Endothelial cell of umbilical vein (primary cell): ENCODE results near the gene CYP27C1. TPM values are rescaled to one million over a fixed set of nuclear protein-coding genes. Genes with fewer than 3 reads are reported as not detected.

Source experiments
- BruUV-seq: library from RNA; stranded (reverse); fragments of 400-500 nt; replicated peaks from 2 replicates; lab custom pipeline; 2021; lab: Mats Ljungman, UMichigan
- CTCF ChIA-PET: fragments of 300-600, 350-600 bp; sonication (Branson Sonifier 250); formaldehyde crosslinking; loops from one replicate; lab custom pipeline; 2021; ENCODE audit warnings: antibody characterized with exemption, inconsistent platforms; lab: Charles Lee
- POLR2A ChIA-PET: fragments of 300-600, 350-600 bp; sonication (Branson Sonifier 250); formaldehyde crosslinking; loops from one replicate; lab custom pipeline; 2021; ENCODE audit warnings: antibody characterized with exemption, inconsistent platforms; lab: Charles Lee
- DNase-seq: peaks from one replicate; pipeline ENCODE4 v3.0.0-alpha.2; 2011; ENCODE audit warnings: low read depth, low spot score
- FAIRE-seq: peaks from 2 replicates; lab custom pipeline; 2011; peaks lifted over from hg19 to GRCh38; lab: Jason Lieb, UNC
- H2AFZ ChIP-seq: 2 replicates; pipeline ENCODE4 v1.6.0; 2012; ENCODE audit warnings: low read depth, low read length, control low read depth, inconsistent platforms
- H3K27ac ChIP-seq: 2 replicates; pipeline ENCODE4 v1.5.1; 2011; ENCODE audit warnings: low read depth, mild to moderate bottlenecking, control low read depth, low read length, moderate library complexity; ENCODE audit not compliant: insufficient read depth
- H3K27me3 ChIP-seq, 2 experiments: 2 replicates each; pipeline versions ENCODE4 v1.6.0 to v1.6.1; 2011; ENCODE audit warnings: low read length in 2 of 2, mixed read lengths in 1 of 2; ENCODE audit not compliant: control insufficient read depth in 2 of 2, insufficient read depth in 2 of 2
- H3K36me3 ChIP-seq, 2 experiments: 2 replicates in 1 of 2; 3 replicates in 1 of 2; pipeline ENCODE4 v1.5.1; 2011; ENCODE audit warnings: low read length in 2 of 2, mild to moderate bottlenecking in 1 of 2, moderate library complexity in 1 of 2; ENCODE audit not compliant: control insufficient read depth in 2 of 2, insufficient read depth in 2 of 2; ENCODE audit errors: extremely low read depth in 1 of 2
- H3K4me1 ChIP-seq: 3 replicates; pipeline ENCODE4 v1.5.1; 2011; ENCODE audit warnings: mild to moderate bottlenecking, low read length; ENCODE audit not compliant: control insufficient read depth, insufficient read depth; ENCODE audit errors: extremely low read depth
- H3K4me2 ChIP-seq: 2 replicates; pipeline ENCODE4 v1.6.1; 2011; ENCODE audit warnings: low read length, control low read depth, mixed read lengths; ENCODE audit not compliant: insufficient read depth
- H3K4me3 ChIP-seq, 3 experiments: fragments of 200-600 bp in 1 of 3; sonication (generic), shearing (Covaris generic) in 1 of 3; replicated peaks in 1 of 3; 2 replicates each; pipeline ENCODE4 v1.5.1; 2011 to 2016; ENCODE audit warnings: control low read depth in 3 of 3, low read length in 3 of 3, mild to moderate bottlenecking in 2 of 3, inconsistent platforms in 1 of 3, low read depth in 1 of 3, moderate library complexity in 1 of 3; ENCODE audit not compliant: insufficient read depth in 1 of 3
- H3K79me2 ChIP-seq: 2 replicates; pipeline ENCODE4 v1.6.0; 2012; ENCODE audit warnings: low read length, inconsistent platforms; ENCODE audit not compliant: control insufficient read depth, insufficient read depth
- H3K9ac ChIP-seq: replicated peaks from 2 replicates; pipeline ENCODE3; 2011; ENCODE audit warnings: low read length, control low read depth; ENCODE audit not compliant: insufficient read depth; ENCODE audit errors: extremely low read depth
- H3K9me1 ChIP-seq: replicated peaks from 3 replicates; pipeline ENCODE4 v1.6.0; 2011; ENCODE audit warnings: mild to moderate bottlenecking, low read length; ENCODE audit not compliant: control insufficient read depth, insufficient read depth; ENCODE audit errors: extremely low read depth
- H3K9me3 ChIP-seq: replicated peaks from 2 replicates; pipeline ENCODE4 v1.5.1; 2012; ENCODE audit warnings: low read length, inconsistent platforms; ENCODE audit not compliant: control insufficient read depth, insufficient read depth
- H4K20me1 ChIP-seq: replicated peaks from 2 replicates; pipeline ENCODE3; 2011; ENCODE audit warnings: mild to moderate bottlenecking, low read length; ENCODE audit not compliant: control insufficient read depth, insufficient read depth; ENCODE audit errors: extremely low read depth
- EZH2 ChIP-seq: IDR thresholded peaks from 2 replicates; pipeline ENCODE4 v1.6.1; 2012; ENCODE audit warnings: borderline replicate concordance, low read depth, mild to moderate bottlenecking, moderate library complexity, low read length, inconsistent platforms; ENCODE audit not compliant: severe bottlenecking
- FOS ChIP-seq: IDR thresholded peaks from 2 replicates; pipeline ENCODE4 v1.6.1; 2011; ENCODE audit warnings: mild to moderate bottlenecking, low read length, moderate library complexity, borderline replicate concordance; ENCODE audit not compliant: insufficient read depth
- GATA2 ChIP-seq: IDR thresholded peaks from 2 replicates; pipeline ENCODE4 v1.7.0; 2011; ENCODE audit warnings: low read depth, mild to moderate bottlenecking, moderate library complexity, mixed read lengths, low read length; ENCODE audit not compliant: insufficient read length, insufficient read depth
- JUN ChIP-seq: IDR thresholded peaks from 2 replicates; pipeline ENCODE4 v1.6.1; 2011; ENCODE audit warnings: borderline replicate concordance, low read depth; ENCODE audit not compliant: insufficient read length, insufficient read depth
- MYC ChIP-seq: IDR thresholded peaks from one replicate; pipeline ENCODE4 v1.6.1; 2011; ENCODE audit warnings: mild to moderate bottlenecking, low read depth, low read length
- POLR2A ChIP-seq: IDR thresholded peaks from 2 replicates; pipeline ENCODE4 v1.6.1; 2012; ENCODE audit warnings: low read depth, mild to moderate bottlenecking, control low read depth, low read length
- POLR2AphosphoS5 ChIP-seq: IDR thresholded peaks from 2 replicates; pipeline ENCODE4 v1.6.1; 2012; ENCODE audit warnings: low read depth, mild to moderate bottlenecking, control low read depth, low read length, moderate library complexity; ENCODE audit not compliant: insufficient read depth
- dilution Hi-C: fragments of 300-500 bp; cut with MboI; formaldehyde crosslinking; loops from one replicate; pipeline ENCODE4 v1.15.0; 2019; ENCODE audit warnings: low sequenced_read_pairs; ENCODE audit not compliant: extremely low pct_ligation_motif_present
- intact Hi-C: fragments of 100-400 bp; cut with micrococcal nuclease; formaldehyde crosslinking; loops from one replicate; pipeline ENCODE4 v1.10.0; 2022
- polyA plus RNA-seq, 4 experiments: library from polyadenylated mRNA; depleted of rRNA in 3 of 4; stranded (reverse) in 3 of 4; unstranded in 1 of 4; fragments of >200 nt; gene quantifications; 2 replicates each; pipeline versions ENCODE4 v1.2.1 to v1.2.3, GENCODE V29; 2011 to 2012; ENCODE audit warnings: missing spikeins in 1 of 4
- total RNA-seq: library from RNA; stranded (reverse); gene quantifications from 2 replicates; pipeline ENCODE4 v1.2.3, GENCODE V29; 2021
- TF ChIP-seq, protein P1 (sequence below): IDR thresholded peaks from 2 replicates; pipeline ENCODE4 v1.6.1; 2011; ENCODE audit not compliant: insufficient read depth, insufficient read length
- TF ChIP-seq, protein P2 (sequence below), 2 donors: IDR thresholded peaks; 1 replicate in 1 of 2; 2 replicates in 1 of 2; pipeline ENCODE4 v1.5.1; 2011; ENCODE audit warnings: low read length in 2 of 2, mild to moderate bottlenecking in 2 of 2, moderate library complexity in 2 of 2, control low read depth in 1 of 2, inconsistent platforms in 1 of 2, low read depth in 1 of 2; ENCODE audit not compliant: insufficient read depth in 1 of 2; ENCODE audit errors: extremely low read depth in 1 of 2

The CYP27C1 gene
- total and polyA plus RNA-seq, 2 donors (not counting 3 experiments of a cell fraction or from before 2014, with no cell fraction given), result not detected

- H3K9me1 ChIP-seq, result no peaks in the 10 kb centered on the region
- ChIA-PET CTCF (interaction anchor here (1.0 kb wide), 1 partner anchor 10 kb away, joined by 3 read pairs; no protein-coding TSS in a partner anchor), POLR2A (no interaction called here)
- H3K79me2 ChIP-seq, result no peaks in the 10 kb centered on the region
- dilution Hi-C loops, result no loop called here
- H3K4me3 ChIP-seq, result no peak overlapping the region
- H4K20me1 ChIP-seq, result no peaks in the 10 kb centered on the region
- H3K4me2 ChIP-seq, result no peak overlapping the region
- no peak overlapping the region for H2AFZ ChIP-seq
- BruUV-seq, result no TSS peak
- peaks cover 0 to 2% of the 10 kb centered on the region in 2 experiments for H3K27me3 ChIP-seq
- H3K4me1 ChIP-seq, result no peaks in the 10 kb centered on the region
- intact Hi-C loops, result no loop called here
- no peak for FAIRE-seq
- no peak overlapping the region for H3K27ac ChIP-seq
- no peak for DNase-seq
- no peak for TF ChIP-seq POLR2AphosphoS5
- TF ChIP-seq, protein P1, sequence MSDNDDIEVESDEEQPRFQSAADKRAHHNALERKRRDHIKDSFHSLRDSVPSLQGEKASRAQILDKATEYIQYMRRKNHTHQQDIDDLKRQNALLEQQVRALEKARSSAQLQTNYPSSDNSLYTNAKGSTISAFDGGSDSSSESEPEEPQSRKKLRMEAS, result no peak
- TF ChIP-seq EZH2, result no peak
- TF ChIP-seq, protein P2, sequence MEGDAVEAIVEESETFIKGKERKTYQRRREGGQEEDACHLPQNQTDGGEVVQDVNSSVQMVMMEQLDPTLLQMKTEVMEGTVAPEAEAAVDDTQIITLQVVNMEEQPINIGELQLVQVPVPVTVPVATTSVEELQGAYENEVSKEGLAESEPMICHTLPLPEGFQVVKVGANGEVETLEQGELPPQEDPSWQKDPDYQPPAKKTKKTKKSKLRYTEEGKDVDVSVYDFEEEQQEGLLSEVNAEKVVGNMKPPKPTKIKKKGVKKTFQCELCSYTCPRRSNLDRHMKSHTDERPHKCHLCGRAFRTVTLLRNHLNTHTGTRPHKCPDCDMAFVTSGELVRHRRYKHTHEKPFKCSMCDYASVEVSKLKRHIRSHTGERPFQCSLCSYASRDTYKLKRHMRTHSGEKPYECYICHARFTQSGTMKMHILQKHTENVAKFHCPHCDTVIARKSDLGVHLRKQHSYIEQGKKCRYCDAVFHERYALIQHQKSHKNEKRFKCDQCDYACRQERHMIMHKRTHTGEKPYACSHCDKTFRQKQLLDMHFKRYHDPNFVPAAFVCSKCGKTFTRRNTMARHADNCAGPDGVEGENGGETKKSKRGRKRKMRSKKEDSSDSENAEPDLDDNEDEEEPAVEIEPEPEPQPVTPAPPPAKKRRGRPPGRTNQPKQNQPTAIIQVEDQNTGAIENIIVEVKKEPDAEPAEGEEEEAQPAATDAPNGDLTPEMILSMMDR (IDR thresholded peaks at IDR 0.05; ENCODE audit: extremely low read depth in 1 of 2, insufficient read depth in 1 of 2, low read depth in 1 of 2, low read length in 2 of 2), result no peak
- TF ChIP-seq JUN, result no peak
- TF ChIP-seq MYC, result no peak
- TF ChIP-seq GATA2, result no peak
- no peak for TF ChIP-seq FOS
- no peak for TF ChIP-seq POLR2A
- no peaks in the 10 kb centered on the region for H3K36me3 ChIP-seq
- H3K9me3 ChIP-seq, result no peaks in the 10 kb centered on the region
- no peak overlapping the region for H3K9ac ChIP-seq
Observed at GRCh38 chr2:127235082-127235702, 15.1 kb upstream of the CYP27C1 start.
